ENCODE data around the gene EXOC1. TPM values are rescaled to one million over a fixed set of nuclear protein-coding genes. Genes with fewer than 3 reads are reported as not detected.

EXOC1 gene, protein sequence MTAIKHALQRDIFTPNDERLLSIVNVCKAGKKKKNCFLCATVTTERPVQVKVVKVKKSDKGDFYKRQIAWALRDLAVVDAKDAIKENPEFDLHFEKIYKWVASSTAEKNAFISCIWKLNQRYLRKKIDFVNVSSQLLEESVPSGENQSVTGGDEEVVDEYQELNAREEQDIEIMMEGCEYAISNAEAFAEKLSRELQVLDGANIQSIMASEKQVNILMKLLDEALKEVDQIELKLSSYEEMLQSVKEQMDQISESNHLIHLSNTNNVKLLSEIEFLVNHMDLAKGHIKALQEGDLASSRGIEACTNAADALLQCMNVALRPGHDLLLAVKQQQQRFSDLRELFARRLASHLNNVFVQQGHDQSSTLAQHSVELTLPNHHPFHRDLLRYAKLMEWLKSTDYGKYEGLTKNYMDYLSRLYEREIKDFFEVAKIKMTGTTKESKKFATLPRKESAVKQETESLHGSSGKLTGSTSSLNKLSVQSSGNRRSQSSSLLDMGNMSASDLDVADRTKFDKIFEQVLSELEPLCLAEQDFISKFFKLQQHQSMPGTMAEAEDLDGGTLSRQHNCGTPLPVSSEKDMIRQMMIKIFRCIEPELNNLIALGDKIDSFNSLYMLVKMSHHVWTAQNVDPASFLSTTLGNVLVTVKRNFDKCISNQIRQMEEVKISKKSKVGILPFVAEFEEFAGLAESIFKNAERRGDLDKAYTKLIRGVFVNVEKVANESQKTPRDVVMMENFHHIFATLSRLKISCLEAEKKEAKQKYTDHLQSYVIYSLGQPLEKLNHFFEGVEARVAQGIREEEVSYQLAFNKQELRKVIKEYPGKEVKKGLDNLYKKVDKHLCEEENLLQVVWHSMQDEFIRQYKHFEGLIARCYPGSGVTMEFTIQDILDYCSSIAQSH
- total RNA-seq (2014; rRNA removed; shearing (Covaris generic)): 17.8 and 24.2 TPM in 2 replicates

GRCh38 chr4:55853484-55854046 is at the start of gene EXOC1:
TSS of gene EXOC1 (plus strand) at chr4:55853648. CDS start at chr4:55858324, 4,676 bp downstream.
- DNase-seq: peak; percentile 91
- Histone ChIP-seq H3K27me3 (ENCODE audit: control insufficient read depth, insufficient read depth, low read length) (no peaks in the 10 kb centered on the region), H3K4me3 (ENCODE audit: insufficient read depth, low read depth, low read length) (peak within 1 kb of the TSS; percentile 85), H3K36me3 (replicated peaks; ENCODE audit: control insufficient read depth, insufficient read depth, low read length) (no peaks in the 10 kb centered on the region; the same call in 1 of the 2 replicates)

- Histone ChIP-seq H3K4me3 (ENCODE audit: insufficient read depth, low read depth, low read length) (no peak overlapping the region), H3K36me3 (replicated peaks; ENCODE audit: control insufficient read depth, insufficient read depth, low read length) (no peaks in the 10 kb centered on the region), H3K27me3 (ENCODE audit: control insufficient read depth, insufficient read depth, low read length) (no peaks in the 10 kb centered on the region)
- no peak for DNase-seq
Observed at GRCh38 chr4:55807556-55807955, 45.9 kb upstream of the EXOC1 start.

DNA sequence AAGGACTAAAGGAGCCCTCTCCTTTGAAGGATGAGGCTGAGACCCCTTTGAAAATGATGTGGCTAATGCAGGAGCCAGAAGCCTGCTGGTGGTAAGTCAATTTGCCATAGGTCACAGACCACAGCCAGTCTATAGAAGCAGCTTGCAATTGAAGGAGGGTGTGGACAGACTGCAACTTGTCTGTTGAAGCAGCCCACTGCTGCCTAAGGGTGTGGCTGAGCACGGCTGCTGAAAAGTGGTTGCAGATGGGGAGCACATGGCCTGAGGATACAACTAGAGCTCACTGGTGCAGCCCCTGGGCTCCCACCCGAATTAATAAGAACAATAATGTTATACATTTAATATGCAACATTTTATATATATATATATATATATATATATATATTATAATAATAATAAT is 45.3 kb upstream of the EXOC1 start:
- Histone ChIP-seq H3K4me3 (ENCODE audit: insufficient read depth, low read depth, low read length) (no peak overlapping the region), H3K27me3 (ENCODE audit: control insufficient read depth, insufficient read depth, low read length) (no peaks in the 10 kb centered on the region), H3K36me3 (replicated peaks; ENCODE audit: control insufficient read depth, insufficient read depth, low read length) (no peaks in the 10 kb centered on the region)
- DNase-seq: no peak

DNA sequence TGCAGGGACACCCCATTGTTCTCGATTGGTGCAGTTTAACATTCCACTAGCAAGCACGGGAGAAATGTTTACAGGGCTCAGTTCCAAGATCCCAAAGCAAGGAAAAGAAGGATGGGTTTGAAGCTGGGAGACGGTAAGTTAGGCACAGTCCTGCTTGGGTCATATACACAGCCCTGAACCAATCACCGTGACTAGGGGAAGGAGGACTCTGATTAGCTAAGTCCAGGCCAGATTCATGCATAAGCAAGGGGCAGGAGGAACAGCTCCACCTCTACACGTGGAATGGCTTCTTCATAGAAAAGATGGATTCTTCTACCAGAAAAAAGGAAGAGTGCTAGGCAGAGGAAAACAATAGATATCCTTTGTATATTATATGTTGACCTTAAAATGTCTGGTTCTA is 44.8 kb upstream of the EXOC1 start:
- Histone ChIP-seq H3K36me3 (replicated peaks; ENCODE audit: control insufficient read depth, insufficient read depth, low read length) (no peaks in the 10 kb centered on the region), H3K27me3 (ENCODE audit: control insufficient read depth, insufficient read depth, low read length) (no peaks in the 10 kb centered on the region), H3K4me3 (ENCODE audit: insufficient read depth, low read depth, low read length) (no peak overlapping the region)
- DNase-seq: no peak

DNA sequence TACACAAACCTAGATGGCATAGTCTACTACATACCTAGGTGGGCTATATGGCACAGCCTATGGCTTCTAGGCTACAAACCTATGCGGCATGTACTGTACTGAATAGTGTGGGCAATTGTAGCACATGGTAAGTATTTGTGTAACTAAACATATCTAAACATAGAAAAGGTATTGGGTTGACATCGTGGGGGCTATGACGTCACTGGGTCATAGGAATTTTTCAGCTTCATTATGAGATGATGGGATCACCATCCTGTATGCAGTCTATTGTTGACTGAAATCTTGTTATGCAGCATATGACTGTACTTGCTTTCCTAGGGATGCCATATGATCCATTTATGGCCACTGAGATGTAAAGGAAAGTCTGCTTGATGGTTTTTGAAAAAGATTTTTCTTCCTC is 35.8 kb upstream of the EXOC1 start:
- Histone ChIP-seq H3K36me3 (replicated peaks; ENCODE audit: control insufficient read depth, insufficient read depth, low read length) (no peaks in the 10 kb centered on the region), H3K4me3 (ENCODE audit: insufficient read depth, low read depth, low read length) (no peak overlapping the region), H3K27me3 (ENCODE audit: control insufficient read depth, insufficient read depth, low read length) (no peaks in the 10 kb centered on the region)
- no peak for DNase-seq

GRCh38 chr4:55819634-55820033 is 33.8 kb upstream of the EXOC1 start, which contains the start of gene EXOC1L:
TSS of gene EXOC1L (plus strand) at chr4:55819790. CDS start at chr4:55820027, 237 bp downstream.
- Histone ChIP-seq H3K4me3 (ENCODE audit: insufficient read depth, low read depth, low read length) (no peak within 1 kb of the TSS), H3K27me3 (ENCODE audit: control insufficient read depth, insufficient read depth, low read length) (no peaks in the 10 kb centered on the region), H3K36me3 (replicated peaks; ENCODE audit: control insufficient read depth, insufficient read depth, low read length) (no peaks in the 10 kb centered on the region)
- peak; percentile 74 for DNase-seq

DNA sequence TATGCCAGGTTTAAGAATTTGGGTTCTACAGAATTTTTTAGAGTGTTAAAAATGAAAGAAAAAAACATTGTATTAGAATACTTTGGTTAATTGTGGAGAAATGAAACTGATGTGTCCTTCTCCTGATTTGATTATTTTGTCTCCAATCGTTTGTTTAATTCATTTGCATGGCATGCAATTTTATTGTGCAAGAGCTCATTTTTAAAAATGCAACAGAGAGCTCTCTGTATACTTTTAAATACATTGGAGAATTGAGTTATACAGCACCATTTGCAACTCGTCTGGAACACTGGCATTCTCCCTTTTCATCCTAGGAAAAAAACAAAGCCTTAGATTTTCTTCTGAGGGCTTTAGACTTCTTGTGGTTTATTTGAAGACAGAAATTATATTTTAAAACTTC is 33.2 kb upstream of the EXOC1 start:
- Histone ChIP-seq H3K4me3 (ENCODE audit: insufficient read depth, low read depth, low read length) (no peak overlapping the region), H3K36me3 (replicated peaks; ENCODE audit: control insufficient read depth, insufficient read depth, low read length) (no peaks in the 10 kb centered on the region), H3K27me3 (ENCODE audit: control insufficient read depth, insufficient read depth, low read length) (no peaks in the 10 kb centered on the region)
- no peak for DNase-seq

DNA sequence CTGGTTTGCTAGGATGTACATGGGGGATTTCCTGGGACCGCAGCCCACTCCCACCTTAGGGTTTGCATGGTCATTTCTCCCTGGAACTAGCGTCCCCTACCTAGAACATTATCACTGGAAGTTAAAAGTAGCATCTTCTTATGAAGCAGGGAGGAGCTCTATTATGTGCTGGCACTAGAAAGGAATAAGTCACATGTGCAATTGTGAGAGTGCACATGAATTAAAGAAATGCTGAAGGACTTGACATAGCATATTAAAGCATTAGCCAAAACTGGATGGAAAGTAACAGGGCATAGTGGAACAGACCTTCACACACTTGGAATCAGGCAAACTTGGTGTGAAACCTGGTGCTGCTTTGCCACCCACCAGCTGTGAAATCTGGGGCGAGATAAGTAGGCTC is 31.1 kb upstream of the EXOC1 start:
- Histone ChIP-seq H3K4me3 (ENCODE audit: insufficient read depth, low read depth, low read length) (no peak overlapping the region), H3K36me3 (replicated peaks; ENCODE audit: control insufficient read depth, insufficient read depth, low read length) (no peaks in the 10 kb centered on the region), H3K27me3 (ENCODE audit: control insufficient read depth, insufficient read depth, low read length) (no peaks in the 10 kb centered on the region)
- DNase-seq: no peak

DNA sequence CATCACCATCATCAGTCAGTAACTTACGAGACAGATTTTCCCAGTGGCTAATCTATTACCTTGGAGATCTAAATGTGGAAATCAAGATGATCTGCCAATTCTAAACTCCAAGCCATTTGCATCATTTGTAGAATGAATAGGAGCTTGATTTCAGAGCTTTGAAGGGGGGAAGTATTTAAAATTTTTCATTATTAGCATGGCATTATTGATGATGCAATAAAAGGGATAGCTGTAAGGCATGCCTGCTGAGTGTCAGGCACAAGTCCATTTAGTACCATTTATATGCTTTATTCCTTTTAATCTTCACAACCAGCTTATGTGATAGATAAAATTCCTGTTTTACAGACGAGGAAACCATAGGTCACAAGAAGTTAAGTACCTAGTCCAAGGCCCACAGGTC is 28.6 kb upstream of the EXOC1 start:
- DNase-seq: no peak
- no peaks in the 10 kb centered on the region for H3K27me3 ChIP-seq (ENCODE audit: control insufficient read depth, insufficient read depth, low read length)
- H3K4me3 ChIP-seq (ENCODE audit: insufficient read depth, low read depth, low read length): no peak overlapping the region
- no peaks in the 10 kb centered on the region for H3K36me3 ChIP-seq (replicated peaks; ENCODE audit: control insufficient read depth, insufficient read depth, low read length)

DNA sequence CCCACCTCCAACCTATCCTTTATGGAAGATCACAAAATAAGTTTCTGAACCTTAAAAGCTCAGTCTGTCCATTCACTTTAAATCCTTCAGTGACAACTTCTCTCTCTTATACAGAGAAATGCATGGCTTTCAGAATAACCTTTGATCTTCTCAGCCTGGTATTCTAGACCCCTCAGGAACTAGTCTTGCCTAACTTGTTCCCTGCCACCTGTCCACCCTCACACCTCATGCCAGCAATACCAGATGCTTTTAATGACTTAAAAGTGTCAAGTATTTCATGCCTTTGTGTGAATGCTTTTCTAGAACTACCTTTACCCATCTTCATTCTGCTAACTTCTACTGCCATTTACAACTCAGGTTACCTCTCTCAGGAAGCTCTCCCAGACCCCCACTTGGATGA is 26.5 kb upstream of the EXOC1 start:
- DNase-seq: no peak
- Histone ChIP-seq H3K4me3 (ENCODE audit: insufficient read depth, low read depth, low read length) (no peak overlapping the region), H3K36me3 (replicated peaks; ENCODE audit: control insufficient read depth, insufficient read depth, low read length) (no peaks in the 10 kb centered on the region), H3K27me3 (ENCODE audit: control insufficient read depth, insufficient read depth, low read length) (no peaks in the 10 kb centered on the region)

GRCh38 chr4:55827582-55827981 is 25.9 kb upstream of the EXOC1 start:
- Histone ChIP-seq H3K4me3 (ENCODE audit: insufficient read depth, low read depth, low read length) (no peak overlapping the region), H3K27me3 (ENCODE audit: control insufficient read depth, insufficient read depth, low read length) (no peaks in the 10 kb centered on the region), H3K36me3 (replicated peaks; ENCODE audit: control insufficient read depth, insufficient read depth, low read length) (no peaks in the 10 kb centered on the region)
- DNase-seq: no peak

DNA sequence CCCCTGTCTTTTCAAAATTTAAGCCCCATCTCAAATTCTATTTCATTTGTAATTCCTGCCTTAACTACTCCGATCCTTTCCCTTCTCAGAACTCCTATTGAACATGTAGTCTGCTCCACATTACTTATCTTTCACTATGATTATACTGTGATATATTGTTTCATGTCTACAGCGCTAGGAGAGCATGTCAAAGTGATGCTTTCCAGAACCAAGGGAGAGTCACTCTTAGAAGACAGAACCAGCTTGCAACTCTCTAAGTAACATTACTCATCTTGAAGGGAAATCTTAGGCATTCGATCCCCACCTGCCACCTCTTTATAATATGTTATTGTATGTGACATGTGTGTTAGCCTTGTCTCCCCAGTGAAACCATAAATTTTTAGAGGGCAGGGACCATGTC is 23.4 kb upstream of the EXOC1 start:
- H3K27me3 ChIP-seq (ENCODE audit: control insufficient read depth, insufficient read depth, low read length): no peaks in the 10 kb centered on the region
- no peak for DNase-seq
- no peaks in the 10 kb centered on the region for H3K36me3 ChIP-seq (replicated peaks; ENCODE audit: control insufficient read depth, insufficient read depth, low read length)
- no peak overlapping the region for H3K4me3 ChIP-seq (ENCODE audit: insufficient read depth, low read depth, low read length)

DNA sequence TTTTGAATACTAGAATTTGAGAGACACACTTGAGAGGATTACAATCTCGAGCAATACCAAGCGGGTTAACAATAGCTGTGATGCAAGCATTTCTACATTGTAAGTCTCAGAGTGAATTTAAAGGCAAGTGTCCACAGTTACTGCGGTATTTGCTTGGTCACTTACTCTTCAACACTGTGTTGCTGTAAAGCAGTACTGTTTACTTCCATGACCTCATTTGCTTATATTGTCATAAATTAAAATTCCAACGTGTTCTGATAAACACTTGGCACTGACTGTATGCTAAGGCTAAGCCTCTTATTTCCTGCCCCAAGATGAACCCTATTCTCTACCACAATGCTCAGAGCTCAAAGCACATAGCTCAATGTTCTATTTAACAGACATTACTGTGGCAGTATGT is 22.7 kb upstream of the EXOC1 start:
- H3K4me3 ChIP-seq (ENCODE audit: insufficient read depth, low read depth, low read length): no peak overlapping the region
- H3K27me3 ChIP-seq (ENCODE audit: control insufficient read depth, insufficient read depth, low read length): no peaks in the 10 kb centered on the region
- no peak for DNase-seq
- no peaks in the 10 kb centered on the region for H3K36me3 ChIP-seq (replicated peaks; ENCODE audit: control insufficient read depth, insufficient read depth, low read length)

- DNase-seq: no peak
- no peak overlapping the region for H3K4me3 ChIP-seq (ENCODE audit: insufficient read depth, low read depth, low read length)
- H3K36me3 ChIP-seq (replicated peaks; ENCODE audit: control insufficient read depth, insufficient read depth, low read length): no peaks in the 10 kb centered on the region
- H3K27me3 ChIP-seq (ENCODE audit: control insufficient read depth, insufficient read depth, low read length): no peaks in the 10 kb centered on the region
Observed at GRCh38 chr4:55834086-55834795, 19.2 kb upstream of the EXOC1 start.

All from H7 (cell line).